ENCODE results near the gene SETMAR.

DNA sequence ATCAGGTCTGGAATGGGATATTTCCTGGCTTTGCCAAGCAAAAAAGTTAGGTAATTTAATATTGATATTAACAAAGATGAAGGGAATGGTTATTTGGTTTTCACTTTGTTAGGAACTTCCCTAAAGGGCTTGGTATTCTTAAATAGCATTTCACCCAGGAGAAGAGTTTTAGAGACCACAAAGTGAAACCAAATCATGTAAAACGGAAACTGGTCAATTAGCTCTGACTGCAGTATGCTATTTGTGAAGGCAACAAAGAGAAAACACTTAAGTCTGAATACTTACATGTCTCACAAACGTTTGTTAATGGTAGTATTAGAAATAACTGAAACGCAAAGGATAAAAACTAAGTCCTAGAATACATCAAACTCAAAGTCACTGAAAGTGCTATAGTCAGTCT lies 32.4 kb upstream of the SETMAR start:
- TF ChIP-seq, protein P1, sequence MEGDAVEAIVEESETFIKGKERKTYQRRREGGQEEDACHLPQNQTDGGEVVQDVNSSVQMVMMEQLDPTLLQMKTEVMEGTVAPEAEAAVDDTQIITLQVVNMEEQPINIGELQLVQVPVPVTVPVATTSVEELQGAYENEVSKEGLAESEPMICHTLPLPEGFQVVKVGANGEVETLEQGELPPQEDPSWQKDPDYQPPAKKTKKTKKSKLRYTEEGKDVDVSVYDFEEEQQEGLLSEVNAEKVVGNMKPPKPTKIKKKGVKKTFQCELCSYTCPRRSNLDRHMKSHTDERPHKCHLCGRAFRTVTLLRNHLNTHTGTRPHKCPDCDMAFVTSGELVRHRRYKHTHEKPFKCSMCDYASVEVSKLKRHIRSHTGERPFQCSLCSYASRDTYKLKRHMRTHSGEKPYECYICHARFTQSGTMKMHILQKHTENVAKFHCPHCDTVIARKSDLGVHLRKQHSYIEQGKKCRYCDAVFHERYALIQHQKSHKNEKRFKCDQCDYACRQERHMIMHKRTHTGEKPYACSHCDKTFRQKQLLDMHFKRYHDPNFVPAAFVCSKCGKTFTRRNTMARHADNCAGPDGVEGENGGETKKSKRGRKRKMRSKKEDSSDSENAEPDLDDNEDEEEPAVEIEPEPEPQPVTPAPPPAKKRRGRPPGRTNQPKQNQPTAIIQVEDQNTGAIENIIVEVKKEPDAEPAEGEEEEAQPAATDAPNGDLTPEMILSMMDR (IDR thresholded peaks at IDR 0.05 in 4 of 5, conservative IDR thresholded peaks at IDR 0.05 in 1 of 5), result no peak
- no peak for TF ChIP-seq POLR2A (IDR thresholded peaks at IDR 0.05)
